ENCODE data around the gene MYT1.

- TF ChIP-seq CTCF (conservative IDR thresholded peaks at IDR 0.05; ENCODE audit: low read depth, low read length): no peak
- no peak for TF ChIP-seq EZH2phosphoT487 (IDR thresholded peaks at IDR 0.05; ENCODE audit: borderline replicate concordance, low read length)
- no peak for TF ChIP-seq EZH2 (IDR thresholded peaks at IDR 0.05; ENCODE audit: low read length, unreplicated experiment)
Observed at GRCh38 chr20:64165866-64166600, 1.8 kb downstream of the MYT1 start.

Data from PC-3 (cell line).